Cardiac muscle cell (in vitro differentiated cells and primary cell): ENCODE data around the gene FAM193B. TPM values are rescaled to one million over a fixed set of nuclear protein-coding genes. Genes with fewer than 3 reads are reported as not detected.

ENCODE experiments used
- DNase-seq, 2 donors: peaks; one replicate each; pipeline versions ENCODE4 v3.0.0 to v3.0.0-alpha.2; 2010 to 2017; ENCODE audit warnings: low read depth in 1 of 2, low spot score in 1 of 2
- H3K27ac ChIP-seq: fragments of 200-600 bp; sonication (generic); 2 replicates; pipeline ENCODE4 v1.5.1; 2016
- H3K27me3 ChIP-seq: fragments of 200-600 bp; sonication (generic); 2 replicates; pipeline ENCODE4 v1.6.0; 2016; ENCODE audit warnings: control low read depth
- H3K36me3 ChIP-seq: fragments of 200-600 bp; sonication (generic); 2 replicates; pipeline ENCODE4 v1.5.1; 2016; ENCODE audit warnings: control low read depth
- H3K4me1 ChIP-seq: fragments of 200-600 bp; sonication (generic); 2 replicates; pipeline ENCODE4 v1.8.1; 2017; ENCODE audit warnings: low read depth, mild to moderate bottlenecking, mixed run types
- H3K4me3 ChIP-seq: fragments of 200-600 bp; sonication (generic); 2 replicates; pipeline ENCODE4 v1.5.1; 2016; ENCODE audit warnings: mild to moderate bottlenecking
- H3K9me3 ChIP-seq: fragments of 200-600 bp; sonication (generic); 2 replicates; pipeline ENCODE4 v1.5.1; 2017; ENCODE audit warnings: low read depth, mild to moderate bottlenecking, control low read depth
- CTCF ChIP-seq: IDR thresholded peaks from 2 replicates; pipeline ENCODE4 v1.5.1; 2012; ENCODE audit warnings: low read depth, mild to moderate bottlenecking, low read length
- polyA plus RNA-seq: library from polyadenylated mRNA; unstranded; fragments of >200 nt; fragmentation: Nextera tagmentation; extraction: Ambion mirVana; gene quantifications from 2 replicates; pipeline ENCODE4 v1.2.1, GENCODE V29; 2016
- total RNA-seq: library from RNA; depleted of rRNA; stranded (reverse); fragments of >200 nt; gene quantifications from 2 replicates; pipeline ENCODE4 v1.2.3, GENCODE V29; 2016

Gene FAM193B
- total and polyA plus RNA-seq, 2 experiments from 2014 or later: 67.4 to 80.9 TPM

- no peak overlapping the region for H3K4me3 ChIP-seq
- DNase-seq: no peak
- peak overlapping the region; percentile 5 for H3K27ac ChIP-seq
- H3K27me3 ChIP-seq: no peaks in the 10 kb centered on the region
- H3K4me1 ChIP-seq: peaks cover 26% of the 10 kb centered on the region
- H3K36me3 ChIP-seq: peaks cover 41% of the 10 kb centered on the region
- TF ChIP-seq CTCF: no peak
- no peaks in the 10 kb centered on the region for H3K9me3 ChIP-seq
Observed at GRCh38 chr5:177491983-177492746, 62.2 kb downstream of the FAM193B start.

- Histone ChIP-seq H3K4me1 (peaks cover 26% of the 10 kb centered on the region), H3K9me3 (no peaks in the 10 kb centered on the region), H3K36me3 (peaks cover 43% of the 10 kb centered on the region), H3K27me3 (no peaks in the 10 kb centered on the region), H3K27ac (no peak overlapping the region), H3K4me3 (no peak overlapping the region)
- peak; percentile 61 to 88 for DNase-seq
- peak; percentile 66 for TF ChIP-seq CTCF
Observed at GRCh38 chr5:177491429-177491945, 62.9 kb downstream of the FAM193B start.

GRCh38 chr5:177490992-177491391 lies 63.4 kb downstream of the FAM193B start:
- Histone ChIP-seq H3K4me3 (no peak overlapping the region), H3K36me3 (peaks cover 48% of the 10 kb centered on the region), H3K27ac (no peak overlapping the region), H3K9me3 (no peaks in the 10 kb centered on the region), H3K27me3 (no peaks in the 10 kb centered on the region), H3K4me1 (peaks cover 25% of the 10 kb centered on the region)
- DNase-seq: no peak
- TF ChIP-seq CTCF: no peak

- H3K36me3 ChIP-seq: peaks cover 51% of the 10 kb centered on the region
- peaks cover 20% of the 10 kb centered on the region for H3K4me1 ChIP-seq
- H3K27ac ChIP-seq: no peak overlapping the region
Observed at GRCh38 chr5:177490311-177490991, 63.9 kb downstream of the FAM193B start.

GRCh38 chr5:177489119-177489716 lies 65.1 kb downstream of the FAM193B start:
- Histone ChIP-seq H3K36me3 (peaks cover 54% of the 10 kb centered on the region), H3K4me1 (peaks cover 8% of the 10 kb centered on the region), H3K27me3 (no peaks in the 10 kb centered on the region), H3K4me3 (no peak overlapping the region), H3K27ac (no peak overlapping the region), H3K9me3 (no peaks in the 10 kb centered on the region)
- no peak for DNase-seq
- no peak for TF ChIP-seq CTCF

More at GRCh38 chr5:177490311-177490991, 63.9 kb downstream of the FAM193B start:
- TF ChIP-seq CTCF: no peak
- no peaks in the 10 kb centered on the region for H3K27me3 ChIP-seq
- DNase-seq: no peak
- no peaks in the 10 kb centered on the region for H3K9me3 ChIP-seq
- H3K4me3 ChIP-seq: no peak overlapping the region
